ENCODE data around the gene BTNL3.

BTNL3 gene

DNA sequence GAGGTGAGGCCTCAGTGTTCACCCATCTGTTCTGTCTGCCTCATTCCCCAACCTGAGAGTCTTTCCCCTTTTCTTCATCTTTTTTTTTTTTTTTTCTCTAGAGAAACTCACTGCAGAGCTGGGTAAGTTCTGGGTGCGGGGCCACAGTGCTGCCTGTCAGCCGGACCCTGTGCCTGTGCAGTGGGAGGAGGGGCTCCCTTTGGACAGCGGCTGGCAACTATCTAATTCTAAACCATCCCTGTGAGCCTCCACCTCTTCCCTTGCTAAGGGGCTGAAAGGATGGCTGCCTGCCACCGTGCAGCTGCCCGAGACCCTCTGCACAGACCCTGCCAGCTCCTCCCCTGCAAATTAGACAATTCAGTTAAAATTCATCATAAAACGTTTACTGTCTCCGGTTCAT, 65.5 kb downstream of the BTNL3 start:
- TF ChIP-seq, protein P1, sequence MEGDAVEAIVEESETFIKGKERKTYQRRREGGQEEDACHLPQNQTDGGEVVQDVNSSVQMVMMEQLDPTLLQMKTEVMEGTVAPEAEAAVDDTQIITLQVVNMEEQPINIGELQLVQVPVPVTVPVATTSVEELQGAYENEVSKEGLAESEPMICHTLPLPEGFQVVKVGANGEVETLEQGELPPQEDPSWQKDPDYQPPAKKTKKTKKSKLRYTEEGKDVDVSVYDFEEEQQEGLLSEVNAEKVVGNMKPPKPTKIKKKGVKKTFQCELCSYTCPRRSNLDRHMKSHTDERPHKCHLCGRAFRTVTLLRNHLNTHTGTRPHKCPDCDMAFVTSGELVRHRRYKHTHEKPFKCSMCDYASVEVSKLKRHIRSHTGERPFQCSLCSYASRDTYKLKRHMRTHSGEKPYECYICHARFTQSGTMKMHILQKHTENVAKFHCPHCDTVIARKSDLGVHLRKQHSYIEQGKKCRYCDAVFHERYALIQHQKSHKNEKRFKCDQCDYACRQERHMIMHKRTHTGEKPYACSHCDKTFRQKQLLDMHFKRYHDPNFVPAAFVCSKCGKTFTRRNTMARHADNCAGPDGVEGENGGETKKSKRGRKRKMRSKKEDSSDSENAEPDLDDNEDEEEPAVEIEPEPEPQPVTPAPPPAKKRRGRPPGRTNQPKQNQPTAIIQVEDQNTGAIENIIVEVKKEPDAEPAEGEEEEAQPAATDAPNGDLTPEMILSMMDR (IDR thresholded peaks at IDR 0.05; ENCODE audit: low read length, missing control alignments), result no peak
- DNase-seq (ENCODE audit: low read depth), result no peak
- H3K4me3 ChIP-seq (replicated peaks; ENCODE audit: low read depth, low read length), result no peak overlapping the region

- DNase-seq (ENCODE audit: low read depth), result no peak
- no peak overlapping the region for H3K4me3 ChIP-seq (replicated peaks; ENCODE audit: low read depth, low read length)
- TF ChIP-seq, protein P1 (IDR thresholded peaks at IDR 0.05; ENCODE audit: low read length, missing control alignments), result no peak
These were observed 66.3 kb downstream of the BTNL3 start for GRCh38 chr5:181054871-181055459.
